PC-9 (cell line): ENCODE data around the gene TIMP3. TPM values are rescaled to one million over a fixed set of nuclear protein-coding genes. Genes with fewer than 3 reads are reported as not detected.

Experiments used
- BruUV-seq: library from RNA; stranded (reverse); fragments of 400-500 nt; replicated peaks from 2 replicates; lab custom pipeline; 2021; lab: Mats Ljungman, UMichigan
- CTCF ChIA-PET: fragments of 300-600 bp; sonication (Branson Sonifier 250); formaldehyde crosslinking; loops from one replicate; lab custom pipeline; 2022; ENCODE audit warnings: antibody characterized with exemption; lab: Charles Lee
- POLR2A ChIA-PET: fragments of 300-600 bp; sonication (Branson Sonifier 250); formaldehyde crosslinking; loops from one replicate; lab custom pipeline; 2022; ENCODE audit warnings: antibody characterized with exemption; ENCODE audit not compliant: unreplicated experiment; lab: Charles Lee
- DNase-seq, 2 experiments: peaks; one replicate each; pipeline versions ENCODE4 v3.0.0 to v3.0.0-alpha.2; 2015 to 2022; ENCODE audit warnings: mixed read lengths in 1 of 2
- H2AFZ ChIP-seq: fragments of 200-600 bp; sonication (generic); 2 replicates; pipeline ENCODE4 v1.8.1; 2017; ENCODE audit warnings: antibody characterized with exemption
- H3F3A ChIP-seq: fragments of 200-600 bp; sonication (generic); 2 replicates; pipeline ENCODE4 v1.8.1; 2017; ENCODE audit warnings: antibody characterized with exemption, mild to moderate bottlenecking, low read depth; ENCODE audit not compliant: insufficient read depth
- H3K27ac ChIP-seq: fragments of 200-600 bp; sonication (generic); 2 replicates; pipeline ENCODE4 v1.6.1; 2016; ENCODE audit warnings: mixed run types
- H3K27me3 ChIP-seq: fragments of 200-600 bp; sonication (generic); 2 replicates; pipeline ENCODE4 v1.6.1; 2016; ENCODE audit warnings: low read depth, mixed run types; ENCODE audit not compliant: insufficient read depth
- H3K36me3 ChIP-seq: fragments of 200-600 bp; sonication (generic); 2 replicates; pipeline ENCODE4 v1.6.1; 2016; ENCODE audit warnings: low read depth, mixed run types
- H3K4me1 ChIP-seq: fragments of 200-600 bp; sonication (generic); replicated peaks from 2 replicates; pipeline ENCODE4 v1.6.1; 2016; ENCODE audit warnings: mixed run types; ENCODE audit not compliant: insufficient read depth
- H3K4me2 ChIP-seq: fragments of 200-600 bp; sonication (generic); 2 replicates; pipeline ENCODE4 v1.6.1; 2017; ENCODE audit warnings: mixed run types
- H3K4me3 ChIP-seq: fragments of 200-600 bp; sonication (generic); 2 replicates; pipeline ENCODE4 v1.6.1; 2016; ENCODE audit warnings: mixed run types
- H3K79me2 ChIP-seq: fragments of 200-600 bp; sonication (generic); 2 replicates; pipeline ENCODE4 v1.6.1; 2017; ENCODE audit warnings: low read depth, mixed run types
- H3K9me2 ChIP-seq: fragments of 200-600 bp; sonication (generic); 2 replicates; pipeline ENCODE4 v1.8.1; 2017; ENCODE audit warnings: mild to moderate bottlenecking; ENCODE audit not compliant: insufficient read depth
- H3K9me3 ChIP-seq: fragments of 200-600 bp; sonication (generic); 2 replicates; pipeline ENCODE4 v1.8.1; 2016; ENCODE audit warnings: low read depth; ENCODE audit not compliant: insufficient read depth
- H4K20me1 ChIP-seq: fragments of 200-600 bp; sonication (generic); 2 replicates; pipeline ENCODE4 v1.8.1; 2017; ENCODE audit not compliant: insufficient read depth
- EZH2 ChIP-seq: fragments of 200-600 bp; sonication (generic); IDR thresholded peaks from 2 replicates; pipeline ENCODE4 v1.8.0; 2017; ENCODE audit warnings: antibody characterized with exemption, low read depth
- intact Hi-C: fragments of 100-400 bp; cut with micrococcal nuclease; formaldehyde crosslinking; loops from one replicate; pipeline ENCODE4 v1.10.0; 2022; ENCODE audit not compliant: unreplicated experiment
- total RNA-seq: library from RNA; stranded (reverse); gene quantifications from 2 replicates; pipeline ENCODE4 v1.2.3, GENCODE V29; 2021
- TF ChIP-seq, protein P1 (sequence below): fragments of 200-600 bp; sonication (generic); conservative IDR thresholded peaks from 2 replicates; pipeline ENCODE4 v1.6.1; 2017; ENCODE audit warnings: mixed run types, antibody characterized with exemption, mild to moderate bottlenecking, moderate library complexity

TIMP3 gene
- total RNA-seq, 1 experiment from 2014 or later, result 79.8 TPM

DNA sequence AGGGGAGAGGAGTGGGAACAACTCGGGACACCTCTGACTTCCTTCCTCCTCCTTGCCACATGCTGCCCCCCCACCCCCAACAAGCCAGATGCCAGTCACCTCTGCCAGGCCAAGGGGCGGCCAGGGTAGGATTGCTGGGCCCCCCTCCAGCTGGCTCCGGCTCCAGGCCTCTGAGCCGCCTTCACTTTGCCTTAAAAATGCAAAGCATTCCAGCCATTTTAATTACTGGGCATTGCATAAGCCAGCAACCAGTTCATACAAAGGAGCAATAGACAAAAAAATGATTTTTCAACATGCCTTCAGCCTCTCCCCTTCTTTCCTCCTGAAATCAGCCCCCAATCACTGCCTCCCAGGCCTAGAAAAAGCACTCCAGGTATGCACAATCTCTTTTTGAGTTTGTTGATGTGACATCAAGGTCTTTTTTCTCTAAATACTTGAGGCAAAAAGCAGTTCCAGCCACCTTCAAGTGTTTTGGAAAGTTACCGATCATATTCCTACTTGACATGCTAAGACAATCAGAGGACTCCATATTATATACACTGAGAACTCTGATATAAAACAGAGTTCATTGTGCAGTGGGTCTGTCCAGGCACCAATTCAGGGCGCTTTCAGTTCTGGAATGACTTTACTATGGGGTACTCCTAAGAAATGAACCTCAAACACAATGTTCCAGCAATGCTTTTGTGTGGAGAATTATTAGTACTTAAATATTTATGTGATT lies 12.4 kb upstream of the TIMP3 start:
- Histone ChIP-seq H3K9me2 (no peaks in the 10 kb centered on the region), H2AFZ (0 out of 2 replicates have a peak overlapping the region, but pooled peaks have one; percentile 5), H4K20me1 (no peaks in the 10 kb centered on the region), H3K9me3 (peaks cover 7% of the 10 kb centered on the region; the same call in 1 of the 2 replicates), H3K27ac (peak overlapping the region; percentile 92), H3K4me1 (peaks cover 29% of the 10 kb centered on the region), H3K4me3 (no peak overlapping the region), H3K79me2 (no peaks in the 10 kb centered on the region), H3F3A (peaks cover 12% of the 10 kb centered on the region; the same call in 1 of the 2 replicates), H3K36me3 (no peaks in the 10 kb centered on the region), H3K27me3 (no peaks in the 10 kb centered on the region), H3K4me2 (peak overlapping the region; percentile 42)
- DNase-seq, result peak; percentile 71 to 88
- ChIA-PET POLR2A (interaction anchor here (0.6 kb wide), 1 partner anchor 28 kb away, joined by 3 read pairs; no protein-coding TSS in a partner anchor), CTCF (no interaction called here)
- intact Hi-C loops, result loop anchor here (2.0 kb wide), 1 partner anchor 28 kb away; no protein-coding TSS in a partner anchor
- no TSS peak for BruUV-seq
- TF ChIP-seq, protein P1, sequence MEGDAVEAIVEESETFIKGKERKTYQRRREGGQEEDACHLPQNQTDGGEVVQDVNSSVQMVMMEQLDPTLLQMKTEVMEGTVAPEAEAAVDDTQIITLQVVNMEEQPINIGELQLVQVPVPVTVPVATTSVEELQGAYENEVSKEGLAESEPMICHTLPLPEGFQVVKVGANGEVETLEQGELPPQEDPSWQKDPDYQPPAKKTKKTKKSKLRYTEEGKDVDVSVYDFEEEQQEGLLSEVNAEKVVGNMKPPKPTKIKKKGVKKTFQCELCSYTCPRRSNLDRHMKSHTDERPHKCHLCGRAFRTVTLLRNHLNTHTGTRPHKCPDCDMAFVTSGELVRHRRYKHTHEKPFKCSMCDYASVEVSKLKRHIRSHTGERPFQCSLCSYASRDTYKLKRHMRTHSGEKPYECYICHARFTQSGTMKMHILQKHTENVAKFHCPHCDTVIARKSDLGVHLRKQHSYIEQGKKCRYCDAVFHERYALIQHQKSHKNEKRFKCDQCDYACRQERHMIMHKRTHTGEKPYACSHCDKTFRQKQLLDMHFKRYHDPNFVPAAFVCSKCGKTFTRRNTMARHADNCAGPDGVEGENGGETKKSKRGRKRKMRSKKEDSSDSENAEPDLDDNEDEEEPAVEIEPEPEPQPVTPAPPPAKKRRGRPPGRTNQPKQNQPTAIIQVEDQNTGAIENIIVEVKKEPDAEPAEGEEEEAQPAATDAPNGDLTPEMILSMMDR, result no peak
- TF ChIP-seq EZH2, result no peak

DNA sequence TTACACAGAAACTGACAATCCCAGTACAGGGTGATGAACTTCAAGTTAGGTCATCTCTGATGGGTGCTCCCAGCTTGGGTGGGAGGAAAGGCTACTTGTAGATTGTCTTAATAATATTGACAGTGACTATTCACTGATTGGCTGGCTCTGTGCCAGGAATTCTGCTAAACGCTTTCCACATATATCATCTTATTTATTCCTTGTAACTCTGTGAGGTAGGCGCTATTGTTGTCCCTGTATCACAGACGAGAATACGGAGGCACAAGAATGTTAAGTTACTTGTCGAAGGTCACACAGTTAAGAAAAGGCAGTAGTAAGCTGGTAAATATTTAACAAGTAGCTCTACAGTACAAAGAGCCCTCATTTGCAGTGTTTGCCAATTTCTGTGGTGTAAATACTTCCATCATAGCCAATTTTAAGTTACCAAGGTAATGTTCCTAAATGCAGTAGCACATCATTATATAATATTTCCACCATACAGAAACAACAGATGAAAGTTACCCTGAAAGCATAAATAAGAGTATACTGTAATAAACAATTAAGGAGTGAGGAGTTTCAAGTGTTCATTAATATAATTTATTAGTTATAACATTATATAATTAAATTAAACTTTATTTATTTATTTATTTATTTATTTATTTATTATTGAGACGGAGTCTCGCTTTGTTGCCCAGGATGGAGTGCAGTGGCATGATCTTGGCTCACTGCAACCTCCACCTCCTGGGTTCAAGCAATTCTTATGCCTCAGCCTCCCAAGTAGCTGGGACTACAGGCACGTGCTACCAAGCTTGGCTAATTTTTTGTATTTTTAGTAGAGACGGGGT lies 11.5 kb upstream of the TIMP3 start:
- Histone ChIP-seq H3K79me2 (no peaks in the 10 kb centered on the region), H3K27ac (peak overlapping the region; percentile 92), H3K4me3 (no peak overlapping the region), H3K4me2 (peak overlapping the region; percentile 42), H3K36me3 (no peaks in the 10 kb centered on the region), H3K9me2 (no peaks in the 10 kb centered on the region), H3K9me3 (peaks cover 7% of the 10 kb centered on the region; the same call in 1 of the 2 replicates), H2AFZ (no peak overlapping the region), H3K4me1 (peaks cover 29% of the 10 kb centered on the region), H4K20me1 (no peaks in the 10 kb centered on the region), H3F3A (peaks cover 12% of the 10 kb centered on the region; the same call in 1 of the 2 replicates), H3K27me3 (no peaks in the 10 kb centered on the region)
- ChIA-PET CTCF (interaction anchor here (0.6 kb wide), 1 partner anchor 122 kb away, joined by 6 read pairs; no protein-coding TSS in a partner anchor), POLR2A (no interaction called here)
- intact Hi-C loops, result loop anchor here (2.0 kb wide), 1 partner anchor 29 kb away; no protein-coding TSS in a partner anchor
- BruUV-seq, result no TSS peak
- no peak for TF ChIP-seq EZH2
- DNase-seq, result no peak

GRCh38 chr22:32791056-32791455 lies 10.4 kb upstream of the TIMP3 start:
- no peak overlapping the region for H3K4me2 ChIP-seq
- H4K20me1 ChIP-seq, result no peaks in the 10 kb centered on the region
- no peak for TF ChIP-seq EZH2
- TF ChIP-seq, protein P1, result no peak
- no peaks in the 10 kb centered on the region for H3K27me3 ChIP-seq
- peaks cover 7% of the 10 kb centered on the region; the same call in 1 of the 2 replicates for H3K9me3 ChIP-seq
- no peak overlapping the region for H3K27ac ChIP-seq
- H2AFZ ChIP-seq, result no peak overlapping the region
- no peak for DNase-seq
- H3F3A ChIP-seq, result peaks cover 12% of the 10 kb centered on the region; the same call in 1 of the 2 replicates
- POLR2A ChIA-PET, result no interaction called here
- no peak overlapping the region for H3K4me3 ChIP-seq
- CTCF ChIA-PET, result no interaction called here
- intact Hi-C loops, result no loop called here
- no TSS peak for BruUV-seq
- H3K4me1 ChIP-seq, result peaks cover 29% of the 10 kb centered on the region
- H3K9me2 ChIP-seq, result no peaks in the 10 kb centered on the region
- H3K79me2 ChIP-seq, result no peaks in the 10 kb centered on the region
- H3K36me3 ChIP-seq, result no peaks in the 10 kb centered on the region
